Embryonic facial prominence (tissue), 1 donor: Measurements from ENCODE around the gene LDB2.

Source experiments
- DNase-seq: peaks from one replicate; pipeline ENCODE4 v3.0.0-alpha.2; 2016; ENCODE audit errors: extremely low spot score

Gene LDB2

GRCh38 chr4:16685536-16685935 is 212.9 kb downstream of the LDB2 start:
- DNase-seq = no peak

GRCh38 chr4:16684935-16685334 is 213.5 kb downstream of the LDB2 start:
- no peak for DNase-seq

GRCh38 chr4:16684097-16684496 is 214.3 kb downstream of the LDB2 start:
- DNase-seq = no peak

GRCh38 chr4:16682975-16683374 is 215.5 kb downstream of the LDB2 start:
- DNase-seq = no peak

- no peak for DNase-seq
Observed at GRCh38 chr4:16677001-16677944, 221.2 kb downstream of the LDB2 start.

GRCh38 chr4:16676230-16676770 is 222.1 kb downstream of the LDB2 start:
- no peak for DNase-seq

- DNase-seq = no peak
Observed at GRCh38 chr4:16674082-16674481, 224.4 kb downstream of the LDB2 start.

GRCh38 chr4:16672421-16672820 is 226.0 kb downstream of the LDB2 start:
- no peak for DNase-seq

- no peak for DNase-seq
Observed at GRCh38 chr4:16671741-16672140, 226.7 kb downstream of the LDB2 start.

- DNase-seq = no peak
Observed at GRCh38 chr4:16670727-16671126, 227.7 kb downstream of the LDB2 start.

GRCh38 chr4:16669036-16669435 is 229.4 kb downstream of the LDB2 start:
- DNase-seq = no peak

GRCh38 chr4:16668488-16668887 is 230.0 kb downstream of the LDB2 start:
- no peak for DNase-seq

GRCh38 chr4:16667464-16667863 is 231.0 kb downstream of the LDB2 start:
- no peak for DNase-seq

GRCh38 chr4:16665942-16666551 is 232.4 kb downstream of the LDB2 start:
- DNase-seq = no peak

GRCh38 chr4:16663732-16664131 is 234.7 kb downstream of the LDB2 start:
- DNase-seq = no peak

- DNase-seq = no peak
Observed at GRCh38 chr4:16663307-16663706, 235.1 kb downstream of the LDB2 start.

GRCh38 chr4:16661813-16662212 is 236.6 kb downstream of the LDB2 start:
- DNase-seq = no peak

GRCh38 chr4:16660656-16661055 is 237.8 kb downstream of the LDB2 start:
- DNase-seq = no peak

- no peak for DNase-seq
Observed at GRCh38 chr4:16659694-16660093, 238.8 kb downstream of the LDB2 start.

GRCh38 chr4:16659079-16659478 is 239.4 kb downstream of the LDB2 start:
- peak; percentile 78 for DNase-seq

- DNase-seq = no peak
Observed at GRCh38 chr4:16658183-16658582, 240.3 kb downstream of the LDB2 start.

- DNase-seq = no peak
Observed at GRCh38 chr4:16655111-16655510, 243.3 kb downstream of the LDB2 start.

- no peak for DNase-seq
Observed at GRCh38 chr4:16652732-16653305, 245.6 kb downstream of the LDB2 start.
